ENCODE measurements around the gene KIAA0040.

Gene KIAA0040

DNA sequence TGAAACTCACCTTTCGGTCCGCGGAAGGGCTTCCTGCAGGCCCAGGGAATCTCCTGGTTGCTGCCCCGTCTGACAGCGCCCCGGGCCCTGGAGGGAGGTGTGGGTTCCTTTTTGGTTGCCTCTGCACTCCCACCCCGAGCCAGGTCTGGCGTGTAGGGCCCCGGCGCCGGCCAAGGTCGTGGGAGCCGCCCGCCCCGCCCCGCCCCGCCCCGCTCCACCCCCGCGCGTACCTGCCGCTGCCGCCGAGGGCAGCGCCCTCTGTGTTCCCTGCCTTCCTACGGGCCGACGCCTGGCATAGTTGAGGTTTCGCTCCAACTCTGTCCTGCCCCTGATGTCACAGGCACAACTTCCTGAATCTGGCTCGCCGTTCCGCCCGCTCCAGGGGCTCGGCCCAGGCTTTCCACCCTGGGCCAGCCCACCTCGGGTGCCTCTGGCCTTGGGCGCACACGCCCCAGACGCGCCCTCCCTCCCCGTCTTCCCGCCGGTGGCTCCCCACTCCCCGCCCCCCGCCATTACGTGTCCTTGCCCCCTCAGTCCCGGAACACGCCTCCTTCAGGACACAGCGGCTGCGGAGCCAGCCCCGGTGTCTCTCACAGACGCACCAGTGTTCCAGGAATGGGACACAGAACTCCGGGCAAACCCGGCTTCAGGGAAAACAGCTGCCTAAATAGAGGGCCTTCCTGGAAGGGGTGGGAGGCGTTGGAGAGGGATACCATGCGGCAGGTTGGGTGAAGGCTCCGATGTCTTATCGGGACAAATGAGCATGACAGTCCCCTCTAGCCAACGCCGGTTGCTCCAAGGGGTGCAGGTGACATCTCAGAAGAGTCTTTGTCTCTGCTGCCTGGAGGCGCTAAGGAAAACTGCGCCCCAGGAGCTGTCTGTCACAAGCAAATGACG is at the start of gene KIAA0040:
TSS of gene KIAA0040 (minus strand) at position 147 of the 897 bp plus-strand sequence. CDS start 31,763 bp downstream, outside the sequence.
- DNase-seq (ENCODE audit: insufficient read length, low spot score) = peak; percentile 34
- peak; percentile 86 for FAIRE-seq

GRCh38 chr1:175237389-175237788 is 44.8 kb upstream of the KIAA0040 start:
- FAIRE-seq (peak; percentile 48), DNase-seq (ENCODE audit: insufficient read length, low spot score) (no peak)

GRCh38 chr1:175234639-175235038 is 42.1 kb upstream of the KIAA0040 start:
- DNase-seq (ENCODE audit: insufficient read length, low spot score) (no peak), FAIRE-seq (no peak)

- FAIRE-seq (no peak), DNase-seq (ENCODE audit: insufficient read length, low spot score) (no peak)
Measured at GRCh38 chr1:175232335-175232734, 39.8 kb upstream of the KIAA0040 start.

DNA sequence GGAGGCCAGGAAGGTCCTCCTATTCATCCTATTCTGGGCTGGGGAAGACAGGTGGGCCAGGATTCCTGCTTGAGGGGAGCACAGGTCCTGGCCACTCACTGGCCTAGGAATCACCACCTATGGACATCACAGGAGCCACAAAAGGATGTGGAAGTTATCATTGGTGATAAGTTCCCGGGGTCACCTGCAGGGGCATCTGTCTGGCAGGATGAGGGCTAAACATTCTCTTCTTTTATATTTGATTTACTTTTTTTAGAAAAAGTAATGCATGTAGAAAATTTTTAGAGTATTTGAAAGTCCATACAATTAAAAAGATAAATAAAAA is 33.2 kb upstream of the KIAA0040 start:
- FAIRE-seq (no peak), DNase-seq (ENCODE audit: insufficient read length, low spot score) (no peak)

- no peak for DNase-seq (ENCODE audit: insufficient read length, low spot score)
- no peak for FAIRE-seq
Measured at GRCh38 chr1:175222296-175222938, 29.8 kb upstream of the KIAA0040 start.

DNA sequence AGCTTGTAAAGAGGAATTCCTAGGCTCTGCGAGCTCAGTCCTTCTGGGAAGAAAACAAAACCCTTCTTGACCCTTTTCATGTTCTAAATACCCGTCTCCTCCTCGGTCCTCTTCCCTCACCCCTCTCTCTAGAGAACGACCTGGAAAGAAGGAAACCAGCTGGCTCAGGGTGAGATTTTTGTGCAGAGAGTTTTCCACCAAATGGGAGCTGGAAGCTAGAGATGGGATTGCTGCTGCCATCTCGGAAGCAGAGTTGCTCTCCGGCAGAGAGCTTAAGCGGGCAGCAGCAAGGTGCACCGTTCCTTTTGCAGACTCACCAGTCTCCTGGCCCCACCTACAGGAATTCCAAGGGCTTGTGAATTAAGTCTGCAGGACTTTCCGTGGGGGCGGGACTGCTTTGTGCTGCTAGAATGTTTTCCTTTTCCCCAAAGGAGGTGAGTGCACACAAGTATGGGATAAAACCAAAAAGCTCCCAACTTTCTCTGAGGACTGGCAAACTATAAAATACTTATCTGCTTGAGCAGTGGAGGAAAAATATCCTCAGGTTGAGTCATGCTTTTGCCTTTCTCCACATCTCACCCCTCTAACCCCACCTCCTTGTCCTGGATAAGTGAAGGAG is 29.1 kb upstream of the KIAA0040 start:
- FAIRE-seq = no peak
- no peak for DNase-seq (ENCODE audit: insufficient read length, low spot score)

GRCh38 chr1:175220853-175221556 is 28.4 kb upstream of the KIAA0040 start:
- DNase-seq (ENCODE audit: insufficient read length, low spot score) = no peak
- no peak for FAIRE-seq

DNA sequence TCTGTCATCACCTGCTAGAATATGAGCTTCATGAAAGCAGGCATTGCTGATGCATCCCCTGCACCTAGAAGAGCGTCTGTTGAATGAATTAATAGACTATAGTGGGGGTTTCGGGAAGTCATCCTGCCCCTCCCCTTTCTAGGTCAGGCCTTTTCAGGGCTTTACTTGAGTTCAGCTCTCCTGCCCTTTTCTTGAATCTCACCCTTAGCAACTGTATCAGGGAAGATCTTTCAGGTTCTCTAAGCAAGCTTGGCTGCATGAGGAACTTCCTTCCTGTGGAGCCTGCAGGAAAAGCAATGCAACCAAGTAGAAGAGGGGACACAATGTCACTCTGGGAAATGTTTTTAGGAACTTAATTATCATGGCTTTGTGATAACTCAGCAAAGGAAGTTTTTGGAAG is 27.2 kb upstream of the KIAA0040 start:
- DNase-seq (ENCODE audit: insufficient read length, low spot score) (no peak), FAIRE-seq (no peak)

DNA sequence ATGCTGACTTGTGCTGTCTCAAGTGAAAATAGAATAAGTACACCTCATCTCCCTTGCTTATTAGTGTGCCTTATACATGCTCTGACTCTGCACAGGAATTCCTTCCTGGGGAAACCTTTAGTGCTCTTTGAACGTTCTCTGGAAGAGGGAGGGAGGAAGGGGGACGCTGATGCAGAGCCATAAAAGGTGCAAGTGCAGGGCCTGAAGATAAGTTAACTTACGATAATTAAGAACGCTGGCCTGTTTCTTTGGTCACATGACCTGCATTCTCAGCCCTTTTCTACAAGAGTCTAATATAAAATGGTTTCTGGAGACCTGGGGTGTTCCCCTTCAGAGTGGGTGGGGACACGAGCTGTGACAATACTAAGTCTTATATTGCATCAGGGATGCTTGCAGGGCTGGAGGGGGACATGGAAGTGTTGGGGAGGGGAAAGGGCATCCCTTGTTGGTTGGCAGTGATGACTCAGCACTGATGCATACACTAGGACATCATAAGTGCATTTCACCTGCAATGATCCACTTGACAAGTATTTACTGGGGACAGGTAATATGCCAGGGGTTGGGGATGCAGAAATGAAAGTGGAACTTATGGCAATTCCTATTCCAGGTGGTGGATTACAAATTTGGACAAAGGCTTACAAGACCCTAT is 26.3 kb upstream of the KIAA0040 start:
- FAIRE-seq = no peak
- DNase-seq (ENCODE audit: insufficient read length, low spot score) = no peak

DNA sequence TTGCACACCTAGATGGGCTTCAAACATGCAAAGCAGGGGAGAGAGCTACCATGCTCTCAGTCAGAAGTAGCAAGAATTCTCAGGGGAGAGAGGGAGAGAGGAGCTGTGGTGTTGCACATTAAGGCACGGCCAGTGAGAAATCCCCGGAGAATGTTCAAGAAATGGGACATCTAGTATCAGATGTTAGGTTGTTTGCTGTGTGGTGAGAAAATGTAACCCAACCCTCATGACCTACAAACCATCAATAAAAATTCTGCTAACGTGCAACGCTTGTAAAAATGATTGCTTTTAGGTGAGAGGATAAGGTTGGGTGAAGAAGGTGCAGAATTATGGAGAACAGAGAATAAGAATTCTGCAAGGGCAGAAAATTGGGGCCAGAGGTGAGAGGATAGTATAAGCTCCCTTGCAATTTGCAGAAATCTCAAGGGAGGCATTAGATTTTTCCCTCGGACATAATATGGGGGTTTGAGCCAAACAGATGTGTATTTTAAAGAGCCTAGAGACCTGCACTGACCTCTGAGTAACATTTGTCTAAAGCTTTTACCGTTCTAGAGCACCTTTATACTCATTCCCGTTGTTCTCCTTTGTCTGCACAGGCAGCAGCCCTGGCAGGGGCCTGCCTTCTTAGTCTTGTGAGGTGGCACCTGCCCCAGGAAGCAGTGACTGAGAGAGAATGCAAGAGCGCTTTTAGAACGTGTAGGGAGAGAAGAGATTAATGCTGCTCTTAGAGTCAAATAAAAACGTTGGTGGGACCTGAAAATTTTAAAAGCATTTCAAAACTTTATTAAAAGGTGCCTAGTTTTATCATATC is 25.4 kb upstream of the KIAA0040 start:
- FAIRE-seq = peak; percentile 72
- DNase-seq (ENCODE audit: insufficient read length, low spot score) = no peak

GRCh38 chr1:175216444-175216843 is 23.9 kb upstream of the KIAA0040 start:
- DNase-seq (ENCODE audit: insufficient read length, low spot score) (no peak), FAIRE-seq (no peak)

- FAIRE-seq = no peak
- DNase-seq (ENCODE audit: insufficient read length, low spot score) = no peak
Measured at GRCh38 chr1:175211656-175212055, 19.1 kb upstream of the KIAA0040 start.

GRCh38 chr1:175210744-175211143 is 18.2 kb upstream of the KIAA0040 start:
- FAIRE-seq (no peak), DNase-seq (ENCODE audit: insufficient read length, low spot score) (no peak)

GRCh38 chr1:175209493-175209921 is 16.9 kb upstream of the KIAA0040 start:
- FAIRE-seq (no peak), DNase-seq (ENCODE audit: insufficient read length, low spot score) (no peak)

DNA sequence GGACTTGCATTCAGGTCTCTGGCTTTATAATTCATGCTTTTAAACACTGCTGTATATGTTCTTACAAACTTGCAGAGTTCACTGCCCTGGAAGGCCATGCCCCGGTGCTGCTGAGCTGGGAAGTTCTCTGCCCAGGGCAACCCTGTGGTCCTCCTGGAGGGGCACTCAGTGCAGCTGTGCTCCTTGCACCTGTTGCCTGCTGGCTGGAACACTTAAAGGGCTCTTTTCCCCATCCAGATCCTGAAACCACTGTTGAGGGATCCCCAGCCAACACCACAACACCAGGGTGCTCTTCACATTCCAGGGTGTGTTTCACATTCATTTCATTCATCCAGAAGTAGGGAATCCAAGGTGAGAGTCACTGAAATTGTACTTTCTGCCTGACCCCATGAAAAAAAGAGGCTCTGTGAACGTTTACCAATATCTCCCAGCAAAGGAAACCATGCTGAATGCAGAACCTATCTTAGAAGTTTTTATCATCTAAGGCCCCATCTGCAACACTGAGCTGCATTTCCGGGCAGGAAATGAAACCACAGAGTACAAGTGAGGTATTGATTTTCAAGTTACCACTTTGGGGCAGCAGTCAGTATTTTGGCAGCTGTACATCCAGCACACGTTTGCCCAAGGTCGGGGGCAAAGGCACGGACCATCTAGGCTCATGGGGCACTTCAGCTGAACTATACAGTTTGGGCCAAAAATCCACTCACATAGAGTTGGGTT is 16.4 kb upstream of the KIAA0040 start:
- peak; percentile 100 for FAIRE-seq
- DNase-seq (ENCODE audit: insufficient read length, low spot score) = no peak

DNA sequence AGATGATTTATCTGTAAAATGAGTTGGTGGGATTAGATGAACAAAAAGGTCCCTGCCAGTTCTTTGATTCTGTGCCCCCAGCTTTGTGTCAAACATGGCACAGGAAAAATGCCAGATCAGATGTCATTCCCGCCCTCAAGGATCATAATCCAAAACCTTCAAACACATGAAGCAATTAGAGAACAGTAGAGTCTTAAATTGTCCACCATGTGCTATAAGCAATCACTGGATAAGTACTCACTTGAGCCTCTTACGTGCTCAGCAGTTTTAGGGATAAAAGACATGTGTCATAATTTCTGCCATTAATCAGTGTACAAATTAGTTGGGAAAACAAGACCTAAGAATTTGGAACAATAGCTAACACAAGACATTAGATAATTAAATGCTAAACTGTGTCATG is 15.4 kb upstream of the KIAA0040 start:
- DNase-seq (ENCODE audit: insufficient read length, low spot score) = no peak
- peak; percentile 53 for FAIRE-seq

GRCh38 chr1:175206687-175207086 is 14.1 kb upstream of the KIAA0040 start:
- no peak for DNase-seq (ENCODE audit: insufficient read length, low spot score)
- no peak for FAIRE-seq

GRCh38 chr1:175204330-175204729 is 11.8 kb upstream of the KIAA0040 start:
- DNase-seq (ENCODE audit: insufficient read length, low spot score) = no peak
- peak; percentile 93 for FAIRE-seq
